GM23338 (cell line): ENCODE data around the gene MEGF11.

Experiments
- CTCF ChIP-seq, 2 experiments: fragments of 200-600 bp in 1 of 2; sonication (generic) in 1 of 2; conservative IDR thresholded peaks; 2 replicates each; pipeline versions ENCODE4 v1.5.1 to v1.6.1; 2016 to 2017; ENCODE audit warnings: antibody characterized with exemption in 2 of 2, low read depth in 2 of 2, mild to moderate bottlenecking in 2 of 2, moderate library complexity in 1 of 2
- EZH2 ChIP-seq: fragments of 200-600 bp; sonication (generic); IDR thresholded peaks from one replicate; pipeline ENCODE4 v1.8.0; 2017; ENCODE audit warnings: antibody characterized with exemption, mild to moderate bottlenecking, low read depth; ENCODE audit not compliant: unreplicated experiment
- EZH2phosphoT487 ChIP-seq: fragments of 200-600 bp; sonication (generic); IDR thresholded peaks from one replicate; pipeline ENCODE4 v1.8.1; 2018; ENCODE audit warnings: antibody characterized with exemption; ENCODE audit not compliant: unreplicated experiment
- POLR2AphosphoS5 ChIP-seq: IDR thresholded peaks from 2 replicates; pipeline ENCODE4 v1.6.1; 2016; ENCODE audit warnings: antibody characterized with exemption, low read depth
- REST ChIP-seq: IDR thresholded peaks from one replicate; pipeline ENCODE4 v1.6.1; 2018; ENCODE audit warnings: antibody characterized with exemption; ENCODE audit not compliant: unreplicated experiment
- ZNF114 ChIP-seq: fragments of 250-450 bp; sonication (Bioruptor Pico); IDR thresholded peaks from 2 replicates; pipeline ENCODE4 v1.5.0; 2020; ENCODE audit warnings: mild to moderate bottlenecking, moderate library complexity
- ZNF331 ChIP-seq: fragments of 250-450 bp; sonication (Bioruptor Pico); IDR thresholded peaks from 2 replicates; pipeline ENCODE4 v1.5.0; 2020; ENCODE audit warnings: low read depth, mild to moderate bottlenecking, moderate library complexity

- TF ChIP-seq EZH2phosphoT487 (no peak), CTCF (conservative IDR thresholded peaks at IDR 0.05; ENCODE audit: low read depth in 2 of 2) (no peak), POLR2AphosphoS5 (no peak), EZH2 (no peak), ZNF331 (CRISPR knock-in tag) (no peak), REST (no peak), ZNF114 (CRISPR knock-in tag) (no peak)
Observed at GRCh38 chr15:66172324-66172980, 81.1 kb downstream of the MEGF11 start.
